Erythroblast (primary cell): Measurements from ENCODE around the gene NTNG2.

Experiments used
- GATA1 ChIP-seq: IDR thresholded peaks from 2 replicates; pipeline ENCODE4 v1.6.1; 2011; ENCODE audit warnings: low read depth, mild to moderate bottlenecking, control low read depth, low read length, moderate library complexity
- POLR2A ChIP-seq: IDR thresholded peaks from 2 replicates; pipeline ENCODE4 v1.6.1; 2011; ENCODE audit warnings: mild to moderate bottlenecking, low read length

DNA sequence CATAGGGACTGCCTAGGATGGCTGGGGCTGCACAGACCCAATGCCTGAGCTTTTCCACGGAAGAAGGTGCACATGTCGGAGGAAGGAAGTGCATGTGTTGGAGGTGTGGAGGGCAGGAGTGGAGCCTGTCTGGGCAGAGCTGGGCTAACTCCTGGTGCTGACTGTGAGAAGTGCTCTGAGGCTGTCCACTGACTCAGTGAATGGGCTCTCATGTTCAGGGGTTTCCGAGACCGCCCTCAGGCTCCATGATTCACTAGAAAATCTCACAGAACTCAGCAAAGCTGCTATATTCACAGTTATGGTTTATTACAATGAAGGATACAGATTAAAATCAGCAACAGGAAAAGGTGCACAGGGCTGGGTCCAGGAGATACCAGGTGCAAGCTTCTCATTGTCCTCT is 37.2 kb downstream of the NTNG2 start:
- TF ChIP-seq POLR2A = no peak
- TF ChIP-seq GATA1 = no peak
